SK-N-SH (cell line): ENCODE measurements around the gene MADCAM1. TPM values are rescaled to one million over a fixed set of nuclear protein-coding genes. Genes with fewer than 3 reads are reported as not detected.

Experiments used
- CTCF ChIA-PET: fragments of 300-600, 350-600 bp; formaldehyde crosslinking; extraction: SDS; loops from one replicate; lab custom pipeline; 2021; lab: Yijun Ruan, JAX
- POLR2A ChIA-PET: fragments of 350-600 bp; sonication (Branson Sonifier 250); formaldehyde crosslinking; extraction: SDS; loops from one replicate; lab custom pipeline; 2020; ENCODE audit warnings: antibody characterized with exemption, inconsistent platforms; lab: Yijun Ruan, JAX
- DNase-seq: peaks from one replicate; pipeline ENCODE4 v3.0.0; 2012
- H2AFZ ChIP-seq: fragments of 200-600 bp; sonication (generic); 2 replicates; pipeline ENCODE4 v1.8.1; 2016; ENCODE audit warnings: antibody characterized with exemption, mild to moderate bottlenecking, low read depth
- H3F3A ChIP-seq: fragments of 200-600 bp; sonication (generic); replicated peaks from 2 replicates; pipeline ENCODE3; 2016; ENCODE audit warnings: antibody characterized with exemption, mild to moderate bottlenecking; ENCODE audit not compliant: insufficient read depth
- H3K27ac ChIP-seq, 2 experiments: fragments of 200-500 bp in 1 of 2; fragments of 200-600 bp in 1 of 2; sonication (Bioruptor generic) in 1 of 2; sonication (generic), shearing (Covaris generic) in 1 of 2; 2 replicates each; pipeline versions ENCODE4 v1.5.1 to v1.6.1; 2014 to 2016; ENCODE audit warnings: low read depth in 2 of 2, inconsistent platforms in 1 of 2, low read length in 1 of 2, mild to moderate bottlenecking in 1 of 2, mixed read lengths in 1 of 2
- H3K27me3 ChIP-seq: fragments of 200-600 bp; sonication (generic), shearing (Covaris generic); 2 replicates; pipeline ENCODE4 v1.6.1; 2016; ENCODE audit warnings: mixed run types; ENCODE audit not compliant: insufficient read depth
- H3K36me3 ChIP-seq, 2 experiments: fragments of 200-500 bp in 1 of 2; fragments of 200-600 bp in 1 of 2; sonication (Bioruptor generic) in 1 of 2; sonication (generic) in 1 of 2; replicated peaks in 1 of 2; 2 replicates each; pipeline versions ENCODE3 to v1.5.1; 2014 to 2016; ENCODE audit warnings: low read length in 1 of 2, mild to moderate bottlenecking in 1 of 2; ENCODE audit not compliant: insufficient read depth in 2 of 2, control insufficient read depth in 1 of 2
- H3K4me1 ChIP-seq, 2 experiments: fragments of 200-500 bp in 1 of 2; fragments of 200-600 bp in 1 of 2; sonication (Bioruptor generic) in 1 of 2; sonication (generic), shearing (Covaris generic) in 1 of 2; 2 replicates each; pipeline versions ENCODE4 v1.5.1 to v1.6.1; 2014 to 2016; ENCODE audit warnings: low read depth in 1 of 2, low read length in 1 of 2, mixed run types in 1 of 2; ENCODE audit not compliant: insufficient read depth in 2 of 2, control insufficient read depth in 1 of 2
- H3K4me2 ChIP-seq: fragments of 200-600 bp; sonication (generic), shearing (Covaris generic); 2 replicates; pipeline ENCODE4 v1.6.1; 2017; ENCODE audit warnings: mixed run types
- H3K4me3 ChIP-seq, 2 experiments: fragments of 200-500 bp in 1 of 2; fragments of 200-600 bp in 1 of 2; sonication (Bioruptor generic) in 1 of 2; sonication (generic), shearing (Covaris generic) in 1 of 2; 2 replicates each; pipeline versions ENCODE4 v1.5.1 to v1.8.1; 2014 to 2016; ENCODE audit warnings: low read depth in 2 of 2, inconsistent platforms in 1 of 2, low read length in 1 of 2, mild to moderate bottlenecking in 1 of 2, mixed read lengths in 1 of 2, moderate library complexity in 1 of 2
- H3K79me2 ChIP-seq: fragments of 200-600 bp; sonication (generic); 2 replicates; pipeline ENCODE4 v1.8.1; 2017; ENCODE audit warnings: mild to moderate bottlenecking; ENCODE audit not compliant: insufficient read depth
- H3K9ac ChIP-seq: fragments of 200-600 bp; sonication (generic); 2 replicates; pipeline ENCODE4 v1.6.1; 2017; ENCODE audit warnings: mixed run types
- H3K9me2 ChIP-seq: fragments of 200-600 bp; sonication (generic); 2 replicates; pipeline ENCODE4 v1.6.1; 2017; ENCODE audit warnings: mixed run types
- H3K9me3 ChIP-seq: fragments of 200-600 bp; sonication (generic); 2 replicates; pipeline ENCODE4 v1.6.1; 2017; ENCODE audit warnings: mixed run types, mild to moderate bottlenecking, moderate library complexity
- H4K20me1 ChIP-seq: fragments of 200-600 bp; sonication (generic); 2 replicates; pipeline ENCODE4 v1.6.1; 2017; ENCODE audit warnings: mild to moderate bottlenecking, mixed run types; ENCODE audit not compliant: insufficient read depth
- CHD2 ChIP-seq: fragments of 150-350 bp; IDR thresholded peaks from 2 replicates; pipeline ENCODE4 v1.6.1; 2018; ENCODE audit warnings: low read length; ENCODE audit not compliant: partially characterized antibody
- ELF1 ChIP-seq: IDR thresholded peaks from 2 replicates; pipeline ENCODE4 v1.4.0; 2012
- FOXJ3 ChIP-seq: sonication (generic); formaldehyde crosslinking; IDR thresholded peaks from 2 replicates; pipeline ENCODE4 v1.5.1; 2020; ENCODE audit warnings: mild to moderate bottlenecking, missing genetic modification reagents
- JUND ChIP-seq: IDR thresholded peaks from 2 replicates; pipeline ENCODE4 v1.4.0; 2012
- POLR2AphosphoS5 ChIP-seq: IDR thresholded peaks from 2 replicates; pipeline ENCODE4 v1.6.1; 2012; ENCODE audit warnings: low read depth, low read length
- SMC3 ChIP-seq: IDR thresholded peaks from 2 replicates; pipeline ENCODE4 v1.6.1; 2012; ENCODE audit warnings: low read depth, low read length, improper control_type of control experiment
- TCF12 ChIP-seq: IDR thresholded peaks from 2 replicates; pipeline ENCODE4 v1.4.0; 2012
- TEAD4 ChIP-seq: IDR thresholded peaks from 2 replicates; pipeline ENCODE4 v1.4.0; 2012; ENCODE audit warnings: mild to moderate bottlenecking, borderline replicate concordance; ENCODE audit not compliant: insufficient read depth
- WGBS: methylation state at CpG from one replicate; pipeline ENCODE4 v1.1.6; 2017; ENCODE audit warnings: low lambda C conversion rate; 5-methylcytosine and 5-hydroxymethylcytosine counted together
- polyA plus RNA-seq, 3 experiments: library from polyadenylated mRNA; depleted of rRNA; stranded (reverse); fragments of >200 nt; gene quantifications; 2 replicates each; pipeline ENCODE4 v1.2.3, GENCODE V29; 2012
- TF ChIP-seq, protein P1 (sequence below): IDR thresholded peaks from 2 replicates; pipeline ENCODE4 v1.4.0; 2012; ENCODE audit warnings: low read depth, borderline replicate concordance
- TF ChIP-seq, protein P2 (sequence below): fragments of 200-600 bp; sonication (generic); IDR thresholded peaks from 2 replicates; pipeline ENCODE4 v1.6.1; 2017; ENCODE audit warnings: antibody characterized with exemption, mild to moderate bottlenecking, moderate library complexity
- TF ChIP-seq, protein P3 (sequence below): IDR thresholded peaks from 2 replicates; pipeline ENCODE4 v1.4.0; 2012; ENCODE audit warnings: low read depth
- TF ChIP-seq, protein P4 (sequence below): IDR thresholded peaks from 2 replicates; pipeline ENCODE4 v1.4.0; 2012; ENCODE audit warnings: low read depth, borderline replicate concordance

The MADCAM1 gene
- polyA plus RNA-seq, 1 of the 3 experiments (the other 2 are of a cell fraction): 0.81 TPM

DNA sequence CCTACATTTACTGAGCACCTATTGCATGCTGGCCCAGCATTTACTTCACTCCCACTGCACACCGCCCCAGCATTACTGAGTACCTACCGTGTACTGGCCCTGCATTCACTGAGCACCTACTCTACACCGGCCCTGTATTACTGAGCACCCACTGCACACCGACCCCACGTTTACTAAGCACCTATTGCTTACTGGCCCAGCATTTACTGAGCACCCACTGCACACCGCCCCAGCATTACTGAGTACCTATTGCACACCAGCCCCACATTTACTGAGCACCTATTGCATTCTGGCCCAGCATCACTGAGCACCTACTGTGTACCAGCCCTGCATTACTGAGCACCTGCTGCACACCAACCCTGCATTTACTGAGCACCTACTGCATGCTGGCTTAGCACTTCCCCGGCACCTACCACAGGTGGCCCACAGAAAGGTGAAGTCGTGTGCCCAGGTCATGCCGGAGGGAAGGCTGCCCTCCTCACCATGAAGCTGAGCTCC is 17.9 kb downstream of the MADCAM1 start:
- Histone ChIP-seq H3K27ac (no peak overlapping the region), H3F3A (peaks cover 5% of the 10 kb centered on the region), H2AFZ (no peak overlapping the region), H3K27me3 (no peaks in the 10 kb centered on the region), H3K4me3 (no peak overlapping the region), H3K79me2 (peaks cover 3% of the 10 kb centered on the region; the same call in 1 of the 2 replicates), H3K4me1 (no peaks in the 10 kb centered on the region; a peak in 1 of 4 replicates), H3K36me3 (peaks cover 0 to 5% of the 10 kb centered on the region in 2 experiments), H3K9me3 (no peaks in the 10 kb centered on the region), H3K9me2 (no peaks in the 10 kb centered on the region), H3K9ac (no peak overlapping the region), H4K20me1 (peaks cover 5% of the 10 kb centered on the region; the same call in 1 of the 2 replicates)
- ChIA-PET POLR2A (no interaction called here), CTCF (interaction anchor here (1.4 kb wide), 1 partner anchor 18 kb away, joined by 3 read pairs; no protein-coding TSS in a partner anchor)
- no peak for DNase-seq
- WGBS: 97% methylated on average over 8 of the region's 9 CpGs
- TF ChIP-seq, protein P1, sequence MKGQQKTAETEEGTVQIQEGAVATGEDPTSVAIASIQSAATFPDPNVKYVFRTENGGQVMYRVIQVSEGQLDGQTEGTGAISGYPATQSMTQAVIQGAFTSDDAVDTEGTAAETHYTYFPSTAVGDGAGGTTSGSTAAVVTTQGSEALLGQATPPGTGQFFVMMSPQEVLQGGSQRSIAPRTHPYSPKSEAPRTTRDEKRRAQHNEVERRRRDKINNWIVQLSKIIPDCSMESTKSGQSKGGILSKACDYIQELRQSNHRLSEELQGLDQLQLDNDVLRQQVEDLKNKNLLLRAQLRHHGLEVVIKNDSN: no peak
- TF ChIP-seq SMC3 (no peak), POLR2AphosphoS5 (no peak), FOXJ3 (no peak), TCF12 (no peak), CHD2 (no peak), TEAD4 (no peak), ELF1 (no peak), JUND (no peak)
- TF ChIP-seq, protein P2, sequence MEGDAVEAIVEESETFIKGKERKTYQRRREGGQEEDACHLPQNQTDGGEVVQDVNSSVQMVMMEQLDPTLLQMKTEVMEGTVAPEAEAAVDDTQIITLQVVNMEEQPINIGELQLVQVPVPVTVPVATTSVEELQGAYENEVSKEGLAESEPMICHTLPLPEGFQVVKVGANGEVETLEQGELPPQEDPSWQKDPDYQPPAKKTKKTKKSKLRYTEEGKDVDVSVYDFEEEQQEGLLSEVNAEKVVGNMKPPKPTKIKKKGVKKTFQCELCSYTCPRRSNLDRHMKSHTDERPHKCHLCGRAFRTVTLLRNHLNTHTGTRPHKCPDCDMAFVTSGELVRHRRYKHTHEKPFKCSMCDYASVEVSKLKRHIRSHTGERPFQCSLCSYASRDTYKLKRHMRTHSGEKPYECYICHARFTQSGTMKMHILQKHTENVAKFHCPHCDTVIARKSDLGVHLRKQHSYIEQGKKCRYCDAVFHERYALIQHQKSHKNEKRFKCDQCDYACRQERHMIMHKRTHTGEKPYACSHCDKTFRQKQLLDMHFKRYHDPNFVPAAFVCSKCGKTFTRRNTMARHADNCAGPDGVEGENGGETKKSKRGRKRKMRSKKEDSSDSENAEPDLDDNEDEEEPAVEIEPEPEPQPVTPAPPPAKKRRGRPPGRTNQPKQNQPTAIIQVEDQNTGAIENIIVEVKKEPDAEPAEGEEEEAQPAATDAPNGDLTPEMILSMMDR: no peak
- TF ChIP-seq, protein P3, sequence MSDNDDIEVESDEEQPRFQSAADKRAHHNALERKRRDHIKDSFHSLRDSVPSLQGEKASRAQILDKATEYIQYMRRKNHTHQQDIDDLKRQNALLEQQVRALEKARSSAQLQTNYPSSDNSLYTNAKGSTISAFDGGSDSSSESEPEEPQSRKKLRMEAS: no peak
- TF ChIP-seq, protein P4, sequence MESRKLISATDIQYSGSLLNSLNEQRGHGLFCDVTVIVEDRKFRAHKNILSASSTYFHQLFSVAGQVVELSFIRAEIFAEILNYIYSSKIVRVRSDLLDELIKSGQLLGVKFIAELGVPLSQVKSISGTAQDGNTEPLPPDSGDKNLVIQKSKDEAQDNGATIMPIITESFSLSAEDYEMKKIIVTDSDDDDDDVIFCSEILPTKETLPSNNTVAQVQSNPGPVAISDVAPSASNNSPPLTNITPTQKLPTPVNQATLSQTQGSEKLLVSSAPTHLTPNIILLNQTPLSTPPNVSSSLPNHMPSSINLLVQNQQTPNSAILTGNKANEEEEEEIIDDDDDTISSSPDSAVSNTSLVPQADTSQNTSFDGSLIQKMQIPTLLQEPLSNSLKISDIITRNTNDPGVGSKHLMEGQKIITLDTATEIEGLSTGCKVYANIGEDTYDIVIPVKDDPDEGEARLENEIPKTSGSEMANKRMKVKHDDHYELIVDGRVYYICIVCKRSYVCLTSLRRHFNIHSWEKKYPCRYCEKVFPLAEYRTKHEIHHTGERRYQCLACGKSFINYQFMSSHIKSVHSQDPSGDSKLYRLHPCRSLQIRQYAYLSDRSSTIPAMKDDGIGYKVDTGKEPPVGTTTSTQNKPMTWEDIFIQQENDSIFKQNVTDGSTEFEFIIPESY: no peak
- TF ChIP-seq, all 33 proteins: peak for 0
- no peak overlapping the region for H3K4me2 ChIP-seq
